ENCODE measurements around the gene GNAI2.

DNA sequence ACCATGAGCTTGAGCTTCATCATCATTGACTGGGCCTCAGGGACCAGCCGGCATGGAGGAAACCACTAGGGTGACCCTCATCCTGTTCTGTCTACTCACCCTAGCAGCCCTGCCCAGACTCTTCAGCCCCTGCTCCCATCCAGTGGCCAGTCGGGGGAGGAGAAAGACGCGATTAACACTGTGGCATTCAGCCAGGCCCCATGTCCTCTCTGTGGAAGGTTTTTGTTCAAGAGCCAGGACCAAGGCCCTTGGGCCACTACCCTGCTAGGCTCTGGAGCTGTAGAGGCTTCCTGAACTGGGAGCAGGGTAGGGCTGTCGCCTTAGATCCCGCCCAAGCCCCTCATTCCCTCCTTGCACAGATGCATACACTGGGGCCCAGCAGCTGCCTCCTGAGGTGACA is 15.9 kb upstream of the GNAI2 start:
- no peak for TF ChIP-seq YY1 (IDR thresholded peaks at IDR 0.05; ENCODE audit: low read depth)
- TF ChIP-seq EP300 (IDR thresholded peaks at IDR 0.05; ENCODE audit: borderline replicate concordance in 1 of 2, low read depth in 1 of 2, low read length in 1 of 2): no peak
- TF ChIP-seq, protein P1, sequence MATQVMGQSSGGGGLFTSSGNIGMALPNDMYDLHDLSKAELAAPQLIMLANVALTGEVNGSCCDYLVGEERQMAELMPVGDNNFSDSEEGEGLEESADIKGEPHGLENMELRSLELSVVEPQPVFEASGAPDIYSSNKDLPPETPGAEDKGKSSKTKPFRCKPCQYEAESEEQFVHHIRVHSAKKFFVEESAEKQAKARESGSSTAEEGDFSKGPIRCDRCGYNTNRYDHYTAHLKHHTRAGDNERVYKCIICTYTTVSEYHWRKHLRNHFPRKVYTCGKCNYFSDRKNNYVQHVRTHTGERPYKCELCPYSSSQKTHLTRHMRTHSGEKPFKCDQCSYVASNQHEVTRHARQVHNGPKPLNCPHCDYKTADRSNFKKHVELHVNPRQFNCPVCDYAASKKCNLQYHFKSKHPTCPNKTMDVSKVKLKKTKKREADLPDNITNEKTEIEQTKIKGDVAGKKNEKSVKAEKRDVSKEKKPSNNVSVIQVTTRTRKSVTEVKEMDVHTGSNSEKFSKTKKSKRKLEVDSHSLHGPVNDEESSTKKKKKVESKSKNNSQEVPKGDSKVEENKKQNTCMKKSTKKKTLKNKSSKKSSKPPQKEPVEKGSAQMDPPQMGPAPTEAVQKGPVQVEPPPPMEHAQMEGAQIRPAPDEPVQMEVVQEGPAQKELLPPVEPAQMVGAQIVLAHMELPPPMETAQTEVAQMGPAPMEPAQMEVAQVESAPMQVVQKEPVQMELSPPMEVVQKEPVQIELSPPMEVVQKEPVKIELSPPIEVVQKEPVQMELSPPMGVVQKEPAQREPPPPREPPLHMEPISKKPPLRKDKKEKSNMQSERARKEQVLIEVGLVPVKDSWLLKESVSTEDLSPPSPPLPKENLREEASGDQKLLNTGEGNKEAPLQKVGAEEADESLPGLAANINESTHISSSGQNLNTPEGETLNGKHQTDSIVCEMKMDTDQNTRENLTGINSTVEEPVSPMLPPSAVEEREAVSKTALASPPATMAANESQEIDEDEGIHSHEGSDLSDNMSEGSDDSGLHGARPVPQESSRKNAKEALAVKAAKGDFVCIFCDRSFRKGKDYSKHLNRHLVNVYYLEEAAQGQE (IDR thresholded peaks at IDR 0.05; ENCODE audit: low read depth, low read length): no peak
- TF ChIP-seq, protein P2, sequence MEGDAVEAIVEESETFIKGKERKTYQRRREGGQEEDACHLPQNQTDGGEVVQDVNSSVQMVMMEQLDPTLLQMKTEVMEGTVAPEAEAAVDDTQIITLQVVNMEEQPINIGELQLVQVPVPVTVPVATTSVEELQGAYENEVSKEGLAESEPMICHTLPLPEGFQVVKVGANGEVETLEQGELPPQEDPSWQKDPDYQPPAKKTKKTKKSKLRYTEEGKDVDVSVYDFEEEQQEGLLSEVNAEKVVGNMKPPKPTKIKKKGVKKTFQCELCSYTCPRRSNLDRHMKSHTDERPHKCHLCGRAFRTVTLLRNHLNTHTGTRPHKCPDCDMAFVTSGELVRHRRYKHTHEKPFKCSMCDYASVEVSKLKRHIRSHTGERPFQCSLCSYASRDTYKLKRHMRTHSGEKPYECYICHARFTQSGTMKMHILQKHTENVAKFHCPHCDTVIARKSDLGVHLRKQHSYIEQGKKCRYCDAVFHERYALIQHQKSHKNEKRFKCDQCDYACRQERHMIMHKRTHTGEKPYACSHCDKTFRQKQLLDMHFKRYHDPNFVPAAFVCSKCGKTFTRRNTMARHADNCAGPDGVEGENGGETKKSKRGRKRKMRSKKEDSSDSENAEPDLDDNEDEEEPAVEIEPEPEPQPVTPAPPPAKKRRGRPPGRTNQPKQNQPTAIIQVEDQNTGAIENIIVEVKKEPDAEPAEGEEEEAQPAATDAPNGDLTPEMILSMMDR (IDR thresholded peaks at IDR 0.05): no peak
- TF ChIP-seq FOXM1 (IDR thresholded peaks at IDR 0.05; ENCODE audit: low read depth): no peak
- no peak for TF ChIP-seq JUND (IDR thresholded peaks at IDR 0.05)
- no peak for TF ChIP-seq RCOR1 (IDR thresholded peaks at IDR 0.05; ENCODE audit: low read length)
- no peak for TF ChIP-seq TAF1 (IDR thresholded peaks at IDR 0.05; ENCODE audit: borderline replicate concordance, low read depth, low read length)
- TF ChIP-seq EZH2phosphoT487 (IDR thresholded peaks at IDR 0.05; ENCODE audit: borderline replicate concordance, low read depth): no peak
